ENCODE results near the gene WFS1.
A peak's percentile ranks its signal among the peaks of the same experiment; 100 is the strongest.

WFS1 gene, protein sequence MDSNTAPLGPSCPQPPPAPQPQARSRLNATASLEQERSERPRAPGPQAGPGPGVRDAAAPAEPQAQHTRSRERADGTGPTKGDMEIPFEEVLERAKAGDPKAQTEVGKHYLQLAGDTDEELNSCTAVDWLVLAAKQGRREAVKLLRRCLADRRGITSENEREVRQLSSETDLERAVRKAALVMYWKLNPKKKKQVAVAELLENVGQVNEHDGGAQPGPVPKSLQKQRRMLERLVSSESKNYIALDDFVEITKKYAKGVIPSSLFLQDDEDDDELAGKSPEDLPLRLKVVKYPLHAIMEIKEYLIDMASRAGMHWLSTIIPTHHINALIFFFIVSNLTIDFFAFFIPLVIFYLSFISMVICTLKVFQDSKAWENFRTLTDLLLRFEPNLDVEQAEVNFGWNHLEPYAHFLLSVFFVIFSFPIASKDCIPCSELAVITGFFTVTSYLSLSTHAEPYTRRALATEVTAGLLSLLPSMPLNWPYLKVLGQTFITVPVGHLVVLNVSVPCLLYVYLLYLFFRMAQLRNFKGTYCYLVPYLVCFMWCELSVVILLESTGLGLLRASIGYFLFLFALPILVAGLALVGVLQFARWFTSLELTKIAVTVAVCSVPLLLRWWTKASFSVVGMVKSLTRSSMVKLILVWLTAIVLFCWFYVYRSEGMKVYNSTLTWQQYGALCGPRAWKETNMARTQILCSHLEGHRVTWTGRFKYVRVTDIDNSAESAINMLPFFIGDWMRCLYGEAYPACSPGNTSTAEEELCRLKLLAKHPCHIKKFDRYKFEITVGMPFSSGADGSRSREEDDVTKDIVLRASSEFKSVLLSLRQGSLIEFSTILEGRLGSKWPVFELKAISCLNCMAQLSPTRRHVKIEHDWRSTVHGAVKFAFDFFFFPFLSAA

DNA sequence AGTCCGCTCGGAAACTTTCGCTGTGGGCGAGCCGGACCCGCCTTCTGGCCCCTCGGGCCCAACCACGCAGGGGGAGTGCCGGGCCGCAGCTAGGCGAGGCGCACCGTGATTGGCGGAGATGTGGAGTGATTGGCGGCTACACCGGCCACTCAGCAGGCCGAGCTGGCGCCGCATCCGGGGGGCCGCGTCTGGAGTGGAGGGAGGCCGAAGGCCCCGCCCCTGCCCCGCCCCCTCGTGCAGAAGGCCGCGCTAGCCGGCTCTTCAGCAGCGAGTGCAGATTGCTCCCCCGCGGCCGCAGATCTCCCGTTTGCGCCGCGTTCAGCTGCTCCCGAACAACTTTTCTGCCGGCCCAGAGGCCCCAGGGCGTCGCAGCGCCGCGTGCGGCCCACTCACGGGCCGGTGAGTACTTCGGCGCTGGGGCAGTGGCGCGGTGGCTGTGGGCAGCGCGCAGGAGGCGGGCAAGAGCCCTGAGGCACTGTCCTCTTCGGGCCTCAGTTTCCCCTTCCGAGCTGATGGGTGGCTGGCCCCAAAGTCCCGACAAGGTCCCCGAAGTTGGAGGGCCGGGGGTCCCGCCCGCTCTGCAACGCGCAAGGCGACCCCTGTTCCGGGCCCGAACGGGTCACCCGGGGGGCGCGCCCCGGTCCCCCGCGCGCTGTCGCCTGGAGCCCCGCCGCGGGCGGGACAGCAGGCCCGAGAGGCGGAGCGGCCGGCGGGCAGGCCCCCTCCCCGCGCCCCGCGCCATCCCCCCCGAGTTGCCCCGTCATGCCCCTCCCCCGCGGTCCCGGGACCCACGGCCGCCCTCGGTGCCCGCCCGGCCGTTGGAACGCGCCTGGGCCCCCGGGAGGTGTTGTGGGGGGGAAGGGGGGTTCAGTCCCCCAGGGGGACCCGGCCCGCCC is at the start of gene WFS1:
Gene WFS1 (plus strand): TSS at position 235 of the 896 bp plus-strand sequence. CDS start 7,606 bp downstream, outside the sequence.
- peak; percentile 31 for FAIRE-seq

DNA sequence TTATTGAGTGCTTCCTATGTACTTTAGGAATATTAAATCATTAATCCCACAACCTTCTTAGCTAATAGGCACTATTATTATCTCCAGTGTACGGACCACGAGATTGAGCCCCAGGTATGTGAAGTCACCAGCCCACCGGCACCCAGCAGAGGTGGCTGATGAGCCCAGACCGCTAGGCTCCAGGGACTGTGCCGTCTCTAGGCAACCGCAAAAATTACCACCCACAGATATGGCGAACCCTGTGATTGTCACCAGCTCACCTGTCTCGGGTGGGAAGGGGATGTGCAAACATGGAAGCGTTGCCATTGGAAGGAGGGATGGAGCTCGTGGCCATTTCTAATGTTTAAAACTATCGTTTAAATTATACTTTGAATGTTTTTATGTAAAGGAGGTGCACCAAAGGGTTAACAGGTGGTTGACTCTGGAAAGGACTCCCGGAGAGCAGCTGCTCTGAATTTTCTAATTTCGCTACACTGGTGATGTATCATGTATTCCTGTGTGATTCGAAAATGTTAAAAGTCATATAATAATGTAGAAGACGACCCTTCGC is 48.3 kb upstream of the WFS1 start:
- FAIRE-seq, result no peak

DNA sequence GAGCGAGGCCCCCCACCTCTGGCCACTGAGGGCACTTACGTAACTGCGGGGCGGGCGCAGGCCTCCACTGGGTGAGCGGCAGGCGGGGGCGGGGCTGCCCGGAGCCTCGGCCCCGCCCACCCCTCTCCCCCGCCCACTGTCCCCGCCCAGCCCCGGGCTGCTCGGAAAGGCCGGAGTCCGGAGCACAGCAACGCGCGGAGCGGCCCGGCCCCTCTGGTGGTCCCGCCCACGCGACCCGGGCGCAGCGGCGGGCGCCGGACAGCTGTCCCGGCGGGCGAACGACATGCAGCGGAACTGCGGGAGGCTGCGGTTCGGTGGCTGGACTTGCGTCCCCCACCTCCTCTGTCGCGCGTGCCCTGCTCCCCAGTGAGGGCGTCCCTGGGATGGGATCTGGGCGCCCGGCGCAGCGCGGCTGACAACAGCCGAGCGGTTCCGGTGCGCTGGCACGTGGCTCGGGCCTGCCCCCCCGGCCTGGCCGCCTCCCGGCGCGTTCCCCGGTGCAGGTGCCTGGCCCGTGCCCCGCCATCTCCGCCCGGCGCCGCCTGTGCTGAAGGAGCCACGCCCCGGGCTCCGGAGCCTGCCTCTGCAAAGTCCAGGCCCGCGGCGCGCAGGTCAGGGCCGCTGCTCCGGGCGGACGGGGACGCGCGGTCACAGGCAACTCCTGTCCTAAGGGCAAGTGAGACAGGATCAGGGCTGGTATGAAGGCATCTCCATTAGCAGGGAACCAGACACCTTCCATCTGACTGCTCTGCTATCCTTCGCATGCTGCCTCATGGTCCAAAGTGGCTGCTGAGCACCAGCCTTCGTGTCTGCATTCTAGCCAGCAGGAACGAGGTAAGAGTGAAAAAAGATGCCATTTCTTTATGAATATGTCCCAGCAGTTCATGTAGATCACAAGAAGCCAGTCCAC is 47.5 kb upstream of the WFS1 start:
- no peak for FAIRE-seq

DNA sequence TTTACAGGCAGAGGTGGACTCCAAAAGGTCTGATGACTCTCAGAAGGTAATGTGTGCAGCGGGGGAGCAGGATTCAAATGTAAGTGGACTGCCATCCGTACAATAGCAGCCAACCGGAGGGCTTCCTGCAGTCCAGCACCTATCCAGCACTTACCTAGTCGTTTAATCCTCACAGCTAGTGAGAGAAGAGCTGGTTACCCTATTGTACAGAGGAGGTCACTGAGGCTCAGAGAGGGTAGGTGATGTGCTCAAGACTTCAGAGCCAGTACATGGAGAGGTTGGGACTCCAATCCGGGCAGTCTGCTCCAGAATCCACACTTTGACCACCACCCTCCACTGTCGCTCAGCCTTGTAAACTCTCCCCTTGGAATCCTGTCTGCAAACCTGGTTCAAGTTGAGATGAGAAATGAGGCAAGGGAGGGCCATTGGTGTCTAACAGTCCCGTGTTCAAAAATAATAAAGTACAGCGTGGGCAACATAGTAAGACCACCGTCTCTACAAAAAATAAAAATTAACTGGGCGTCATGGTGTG is 46.8 kb upstream of the WFS1 start:
- FAIRE-seq, result no peak

DNA sequence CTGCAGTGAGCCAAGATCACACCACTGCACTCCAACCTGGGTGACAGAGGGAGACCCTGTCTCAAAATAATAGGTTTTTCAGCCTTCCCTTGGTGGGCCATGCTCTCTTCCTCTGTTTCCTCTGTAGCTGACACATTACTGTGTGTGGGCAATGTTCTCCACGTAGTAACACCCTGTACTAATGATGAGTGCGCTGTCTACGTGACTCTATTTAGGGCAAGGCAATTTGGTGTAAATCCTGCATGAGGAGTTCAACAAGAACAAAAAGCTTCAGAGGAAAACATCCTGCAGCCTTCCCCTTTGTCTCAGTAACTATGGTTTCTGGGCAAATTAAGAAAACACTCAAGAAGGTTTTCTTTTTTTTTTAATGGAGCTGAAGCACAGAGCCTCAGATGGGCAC is 44.9 kb upstream of the WFS1 start:
- FAIRE-seq, result no peak

DNA sequence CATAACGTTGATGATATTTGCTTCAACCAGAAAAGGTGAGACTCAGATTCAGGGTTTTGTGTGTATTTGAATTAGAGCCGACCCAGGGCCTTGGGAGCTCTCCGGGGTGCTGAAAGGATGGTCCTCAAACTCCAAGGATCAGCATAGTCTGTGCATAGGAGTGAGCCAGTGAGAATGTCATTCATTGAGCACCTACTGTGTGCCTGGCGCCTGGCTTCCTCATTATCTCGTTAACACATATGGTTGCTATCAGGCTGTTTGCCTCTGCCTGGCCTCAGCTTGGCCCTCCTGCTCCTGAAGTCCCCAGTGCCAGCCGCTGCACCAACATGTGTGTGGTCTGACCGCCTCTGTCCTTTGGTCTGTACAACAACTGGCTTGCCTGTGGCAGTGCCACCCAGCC is 44.2 kb upstream of the WFS1 start:
- FAIRE-seq, result no peak

DNA sequence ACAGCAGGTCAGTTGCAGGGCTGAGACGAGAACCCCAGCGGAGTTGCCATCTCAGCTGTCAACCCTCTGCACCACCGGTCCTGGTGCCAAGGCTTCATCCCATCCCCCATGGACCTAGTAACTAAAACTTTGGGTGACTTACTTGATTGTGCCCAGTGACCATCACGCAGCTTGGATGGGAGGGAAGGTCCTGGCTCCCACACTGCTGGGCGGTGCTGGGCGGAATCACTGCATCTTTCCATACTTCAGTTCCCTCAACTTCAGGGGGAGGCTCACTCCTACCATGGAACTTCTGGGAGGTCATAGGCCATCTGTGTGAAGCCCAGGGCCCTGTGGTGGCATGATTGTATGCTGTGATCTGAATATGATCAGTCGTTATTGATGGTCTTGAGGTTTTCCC is 43.1 kb upstream of the WFS1 start:
- FAIRE-seq, result no peak

DNA sequence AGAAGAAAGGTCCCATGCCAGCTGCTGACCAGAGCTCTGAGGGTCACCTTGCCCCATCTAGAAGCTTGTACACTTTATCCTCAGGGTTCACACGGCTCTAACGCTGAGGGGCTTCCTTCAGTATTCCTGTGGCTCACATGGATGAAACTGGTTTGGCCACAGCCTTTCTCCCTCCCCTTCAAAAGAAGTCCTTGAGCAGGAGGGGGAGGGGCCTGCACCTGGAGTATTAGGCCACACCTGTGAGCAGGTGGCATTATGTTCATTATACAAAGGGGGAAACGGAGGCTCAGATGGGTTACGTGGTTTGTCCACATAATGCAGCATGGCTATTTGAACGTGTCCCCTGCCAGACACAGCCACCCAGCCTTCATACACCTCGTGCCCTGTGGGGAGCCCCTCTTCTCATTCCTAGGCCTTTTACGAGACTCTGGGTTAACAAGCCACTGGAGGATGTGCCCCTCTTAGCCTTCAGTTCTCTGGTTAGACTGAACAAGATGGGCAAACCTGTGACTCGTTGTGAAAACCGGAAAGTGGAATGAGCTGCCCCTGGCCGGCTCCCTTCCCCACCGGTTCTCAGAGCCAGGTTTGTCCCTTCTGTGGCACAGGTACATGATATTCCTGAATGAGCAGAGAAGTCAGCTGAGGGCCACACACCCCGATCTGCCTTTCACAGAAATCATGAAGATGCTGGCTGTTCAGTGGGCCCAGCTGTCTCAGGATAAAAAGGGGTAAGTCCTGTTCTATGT is 42.1 kb upstream of the WFS1 start:
- FAIRE-seq, result no peak

DNA sequence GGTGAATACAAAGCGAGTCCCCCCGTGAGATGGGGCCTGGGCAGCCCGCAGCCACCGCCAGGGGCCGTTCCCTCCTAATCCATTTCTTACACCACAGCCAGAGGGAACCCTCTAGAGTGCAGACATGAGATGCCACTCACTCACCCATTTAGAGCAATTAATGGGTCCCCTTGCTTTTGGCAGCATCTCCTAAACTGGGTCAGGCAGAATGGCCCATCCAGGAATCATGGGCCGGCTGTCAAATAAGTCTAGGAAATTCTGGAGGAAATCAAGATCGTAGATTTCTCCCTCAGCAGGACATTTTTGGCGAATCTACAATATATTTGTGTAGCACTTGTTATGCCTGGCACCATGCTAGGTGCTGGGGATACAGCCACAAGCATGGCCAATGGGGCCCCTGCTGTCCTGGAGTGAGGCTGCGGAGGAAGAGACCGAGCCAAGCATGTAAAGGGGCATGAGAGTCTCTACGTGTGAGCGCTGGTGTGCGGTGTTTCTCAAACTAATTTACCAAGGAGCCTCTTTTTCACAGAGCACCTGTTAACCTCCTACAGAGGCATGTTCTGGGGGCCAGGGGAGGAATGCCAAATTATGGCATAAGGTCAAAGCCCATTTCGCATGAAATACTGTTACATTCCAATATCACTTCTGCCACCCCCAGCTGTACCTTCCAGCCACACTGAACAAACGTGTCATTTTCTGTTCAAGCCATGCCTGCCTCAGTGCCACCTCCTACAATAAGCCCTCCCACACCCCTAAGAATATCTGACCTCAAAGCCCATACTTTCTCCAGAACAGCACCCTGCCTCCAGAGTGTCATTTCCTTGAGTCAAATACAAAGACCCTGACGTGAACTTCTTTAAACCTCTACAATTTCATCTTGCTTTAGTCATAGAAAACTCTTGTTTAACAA is 41.2 kb upstream of the WFS1 start:
- FAIRE-seq, result no peak

DNA sequence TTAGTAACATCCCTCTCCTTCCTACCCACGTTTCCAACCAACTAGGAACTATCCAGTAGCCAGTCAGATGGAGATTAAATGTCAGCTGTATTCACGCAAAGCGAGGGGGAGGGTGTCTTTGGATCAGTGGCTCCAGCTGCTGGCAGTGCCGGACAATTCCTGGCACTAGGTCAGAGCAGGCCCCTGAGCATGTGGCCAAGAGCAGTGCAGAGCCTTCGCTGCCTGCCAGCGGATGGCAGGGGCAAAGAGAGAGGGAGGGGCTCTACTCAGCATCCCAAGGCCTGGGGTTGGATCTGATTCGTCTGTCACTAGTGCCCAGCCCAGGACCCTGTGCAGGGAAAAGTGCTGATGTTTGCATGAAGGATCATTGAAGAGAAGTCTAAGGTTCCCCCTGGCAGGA is 40.6 kb upstream of the WFS1 start:
- FAIRE-seq, result no peak

DNA sequence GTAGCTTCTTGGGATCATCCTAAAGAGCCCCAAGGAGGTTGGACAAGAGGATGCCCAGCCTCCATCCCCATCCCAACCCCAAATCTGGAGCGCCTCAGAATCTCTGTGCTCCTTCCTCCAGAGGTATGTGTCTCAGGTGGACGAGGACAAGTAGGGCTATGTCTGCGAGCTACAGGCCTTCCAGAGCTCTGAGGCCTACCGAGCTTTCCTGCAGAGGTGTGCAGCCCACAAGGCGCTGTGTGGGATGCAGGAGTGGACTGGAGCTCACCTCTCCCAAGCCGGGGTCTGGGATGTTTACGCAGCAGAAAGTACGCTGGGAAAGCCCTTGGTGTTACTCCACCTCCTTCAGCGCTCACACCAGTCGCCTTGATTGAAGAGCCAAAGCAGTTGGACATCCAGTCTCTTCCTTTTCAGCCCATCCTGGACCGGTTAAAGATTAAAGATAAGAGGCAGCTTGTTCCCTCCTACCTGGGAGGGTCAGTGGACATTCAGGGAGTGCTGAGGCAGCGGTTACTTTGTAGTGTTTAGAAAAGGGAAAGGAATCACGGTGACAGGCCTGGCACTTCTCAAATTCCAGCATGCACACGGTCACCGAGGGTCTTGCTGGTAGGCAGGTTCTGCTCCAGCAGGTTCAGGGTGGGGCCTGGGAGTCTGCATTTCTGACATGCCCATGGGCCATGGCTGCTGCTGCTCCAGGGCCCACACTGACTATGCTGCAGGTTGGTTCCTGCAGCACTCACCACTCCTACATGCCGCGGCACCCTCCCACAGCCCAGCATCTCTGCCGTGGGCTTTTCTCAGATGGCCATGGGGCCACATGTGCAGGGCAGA is 39.8 kb upstream of the WFS1 start:
- FAIRE-seq, result no peak

DNA sequence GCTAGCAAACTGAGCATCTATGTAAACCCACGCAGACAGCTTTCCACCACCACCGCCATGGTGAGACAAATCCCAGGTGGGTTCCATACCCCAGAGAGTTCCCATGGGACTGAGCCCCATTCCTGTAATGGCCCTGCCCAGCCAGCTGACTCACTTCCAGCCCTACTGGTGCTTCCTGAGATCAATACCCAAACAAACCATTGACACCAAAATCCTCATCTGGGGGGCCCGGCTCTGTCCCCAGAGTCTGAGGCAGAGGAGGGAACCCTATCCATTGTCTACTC is 39.2 kb upstream of the WFS1 start:
- no peak for FAIRE-seq

DNA sequence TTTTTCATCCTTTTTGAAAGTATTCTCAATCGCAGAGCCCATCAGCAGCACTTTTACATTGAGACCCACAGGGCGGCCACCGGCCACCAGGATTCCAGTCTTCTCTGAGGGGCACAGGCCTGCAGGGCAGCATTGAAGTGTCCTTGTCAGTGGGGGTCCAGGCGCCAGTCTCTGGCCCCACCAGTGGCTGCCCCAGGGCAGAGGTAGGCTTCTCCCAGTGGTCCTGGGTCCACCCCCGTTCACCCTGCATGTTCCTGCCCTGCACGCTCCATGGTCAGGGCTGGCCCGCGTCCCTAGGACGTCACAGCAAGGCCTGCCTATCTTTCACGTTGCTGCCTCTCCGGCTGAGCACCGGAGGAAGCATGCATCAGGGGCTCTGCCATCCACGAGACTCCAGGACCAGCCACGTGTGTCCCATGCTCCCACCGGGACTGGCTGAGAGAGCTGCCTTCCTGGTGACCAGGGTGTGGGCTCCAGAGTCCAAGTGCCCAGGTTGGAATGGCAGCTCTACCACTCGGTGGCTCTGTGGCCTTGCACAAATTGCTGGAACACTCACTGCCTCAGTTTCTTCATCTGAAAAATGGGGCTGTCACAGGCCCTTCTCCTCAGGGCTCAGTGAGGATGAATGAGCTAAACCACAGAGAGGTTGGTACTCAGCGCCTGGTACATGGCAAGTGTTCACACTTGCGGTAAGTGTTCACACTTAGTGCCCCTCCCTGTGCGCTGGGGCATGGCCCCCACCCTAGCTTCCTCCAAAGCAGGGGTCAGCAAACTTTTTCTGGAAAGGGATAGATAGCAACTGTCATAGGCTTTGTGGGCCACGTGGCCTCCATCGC is 38.6 kb upstream of the WFS1 start:
- no peak for FAIRE-seq

DNA sequence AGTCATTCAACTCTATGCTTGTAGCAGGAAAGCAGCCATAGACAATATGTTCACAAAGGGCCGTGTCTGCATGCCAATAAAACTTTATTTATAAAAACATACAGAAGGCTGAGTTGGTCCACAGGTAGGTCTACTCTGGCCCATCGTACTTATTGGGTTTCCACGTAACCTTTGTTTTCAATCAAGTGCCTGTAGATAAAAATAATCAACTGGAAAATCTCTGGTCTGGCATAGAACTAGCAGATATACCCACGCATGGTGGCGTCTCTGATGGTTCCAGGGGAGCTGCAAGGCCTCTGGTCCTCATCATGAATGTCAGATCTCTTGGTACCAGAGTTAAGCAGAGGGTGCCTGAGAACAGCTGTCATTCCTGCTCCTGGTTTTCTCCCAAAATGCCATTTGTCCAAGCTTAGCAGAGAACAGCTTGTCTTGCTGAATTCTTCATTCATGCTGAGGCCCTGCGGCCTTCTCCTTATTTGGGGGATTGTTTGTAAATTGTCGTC is 37.9 kb upstream of the WFS1 start:
- no peak for FAIRE-seq

DNA sequence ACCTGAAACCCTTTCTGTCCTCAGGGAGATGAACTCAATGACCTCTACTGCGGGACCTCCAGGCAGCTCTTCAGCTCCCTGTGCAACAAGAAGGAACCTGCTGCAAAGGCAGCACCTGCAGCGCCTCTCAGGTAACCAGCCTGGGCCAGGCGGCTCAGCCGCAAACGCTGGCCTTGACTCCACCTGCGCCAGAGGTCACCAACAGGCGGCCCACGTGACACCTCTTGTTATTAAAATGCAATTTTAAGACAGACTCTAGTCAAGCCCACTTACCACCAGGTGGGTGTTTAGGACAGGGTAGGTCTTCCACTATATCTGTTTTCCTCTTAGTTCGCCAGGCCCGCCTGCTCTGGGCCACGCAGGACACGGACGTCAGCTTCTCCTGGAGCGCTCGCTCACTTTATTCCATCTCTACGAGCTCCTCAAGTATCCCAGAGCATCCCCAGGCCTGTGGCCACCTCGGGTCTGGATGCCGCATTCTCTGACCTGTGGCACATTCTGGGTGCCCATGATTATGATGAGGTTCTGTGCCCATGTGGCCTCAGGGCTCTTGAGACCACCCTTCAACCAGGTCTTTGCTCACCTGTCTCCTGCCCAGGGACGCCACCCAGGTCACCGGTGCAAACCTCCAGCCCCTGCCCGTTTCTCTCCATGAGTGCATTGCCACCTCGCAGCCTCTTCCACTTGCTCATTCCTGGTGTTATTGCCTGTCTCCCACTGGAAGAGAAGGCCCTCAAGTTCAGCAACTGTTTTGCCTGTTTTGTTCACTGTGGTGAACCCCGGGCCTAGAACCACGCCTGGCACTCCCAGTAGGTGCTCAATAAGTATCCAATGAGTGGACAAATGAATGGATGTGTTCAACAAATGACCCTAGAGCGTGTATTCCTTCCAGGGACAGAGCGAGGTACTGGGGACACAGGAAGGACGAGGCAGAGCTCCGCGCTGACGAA is 36.5 kb upstream of the WFS1 start:
- no peak for FAIRE-seq

DNA sequence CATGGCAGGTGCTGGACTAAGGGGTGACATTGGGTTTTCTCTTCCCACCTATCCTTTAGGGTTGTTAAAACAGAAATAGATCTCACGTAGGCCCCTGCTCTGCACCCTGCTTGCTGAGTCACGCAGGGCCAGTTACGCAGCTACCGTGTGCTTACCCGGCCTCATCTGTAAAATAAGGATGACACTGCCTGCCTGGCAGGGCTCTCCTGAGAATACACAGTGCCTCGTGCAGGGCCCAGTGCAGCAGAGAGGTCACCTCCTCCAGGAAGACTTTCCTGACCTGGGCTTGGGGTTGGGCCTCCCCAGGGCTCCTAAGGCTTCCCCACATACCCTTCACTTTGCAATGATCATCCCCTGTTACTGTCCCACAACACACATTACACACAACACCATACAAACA is 35.7 kb upstream of the WFS1 start:
- FAIRE-seq, result no peak
